Esophagus squamous epithelium (tissue), 5 donors: ENCODE data around the gene CD164. TPM values are rescaled to one million over a fixed set of nuclear protein-coding genes. Genes with fewer than 3 reads are reported as not detected.

ENCODE experiments used
- DNase-seq: peaks from one replicate; lab custom pipeline; 2025; lab: John Stamatoyannopoulos, UW
- H3K27ac ChIP-seq, 4 donors: fragments of 200-600 bp; sonication (generic); one replicate each; pipeline ENCODE4 v1.5.1; 2016 to 2019; ENCODE audit warnings: mild to moderate bottlenecking in 1 of 4
- H3K27me3 ChIP-seq, 4 donors: fragments of 200-600 bp; sonication (generic); 1 replicate in 3 of 4; 2 replicates in 1 of 4; pipeline versions ENCODE4 v1.5.1 to v1.6.0; 2017 to 2021; ENCODE audit warnings: antibody characterized with exemption in 1 of 4
- H3K36me3 ChIP-seq, 3 donors: fragments of 200-600 bp; sonication (generic); one replicate each; pipeline ENCODE4 v1.5.1; 2016 to 2019
- H3K4me1 ChIP-seq, 3 donors: fragments of 200-600 bp; sonication (generic); one replicate each; pipeline ENCODE4 v1.5.1; 2017 to 2019
- H3K4me3 ChIP-seq, 4 donors: fragments of 200-600 bp; sonication (generic); 1 replicate in 3 of 4; 2 replicates in 1 of 4; pipeline ENCODE4 v1.5.1; 2016 to 2019; ENCODE audit warnings: mild to moderate bottlenecking in 2 of 4, moderate library complexity in 1 of 4
- H3K9me3 ChIP-seq, 3 donors: fragments of 200-600 bp; sonication (generic); one replicate each; pipeline ENCODE4 v1.5.1; 2016 to 2019
- POLR2A ChIP-seq, 4 donors: fragments of 450-650 bp; IDR thresholded peaks; one replicate each; pipeline ENCODE4 v1.6.1; 2017; ENCODE audit warnings: antibody characterized with exemption in 4 of 4, mild to moderate bottlenecking in 4 of 4, moderate library complexity in 3 of 4
- WGBS, 2 donors: methylation state at CpG; one replicate each; pipeline ENCODE4 v1.1.5; 2018; 5-methylcytosine and 5-hydroxymethylcytosine counted together
- intact Hi-C: fragments of 100-400 bp; cut with DNase I; formaldehyde crosslinking; loops from one replicate; pipeline ENCODE4 v1.15.0; 2022
- total RNA-seq, 4 donors: library from RNA; depleted of rRNA; stranded (reverse); fragments of >200 nt; gene quantifications; one replicate each; pipeline ENCODE4 v1.1.0, GENCODE V29; 2016
- TF ChIP-seq, protein P1 (sequence below), 6 experiments: fragments of 450-650 bp in 4 of 6; fragments of 200-600 bp in 2 of 6; sonication (generic) in 2 of 6; IDR thresholded peaks; one replicate each; pipeline ENCODE4 v1.5.1; 2016 to 2019; ENCODE audit warnings: antibody characterized with exemption in 6 of 6, mild to moderate bottlenecking in 4 of 6, moderate library complexity in 4 of 6
- donor health status: DM: yes; HTN: yes; CAD: no.

CD164 gene
- total RNA-seq, 4 donors from 2014 or later, result 60.8 to 129 (median 97.1) TPM

DNA sequence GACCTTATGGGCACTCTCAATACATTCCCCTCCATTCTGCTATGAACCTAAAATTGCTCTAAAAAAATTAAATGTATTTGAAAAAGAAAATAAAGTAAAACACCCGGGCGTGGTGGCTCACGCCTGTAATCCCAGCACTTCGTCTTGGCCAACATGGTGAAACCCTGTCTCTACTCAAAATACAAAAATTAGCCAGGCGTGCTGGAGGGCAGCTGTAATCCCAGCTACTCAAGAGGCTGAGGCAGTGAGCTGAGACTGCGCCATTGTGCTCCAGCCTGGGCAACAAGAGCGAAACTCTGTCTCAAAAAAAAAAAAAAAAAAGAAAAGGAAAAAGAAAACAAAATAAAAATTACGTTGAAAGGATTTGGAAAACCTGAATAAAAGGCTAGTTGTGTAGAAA lies 60.5 kb downstream of the CD164 start:
- H3K9me3 ChIP-seq, result no peaks in the 10 kb centered on the region
- no peak overlapping the region for H3K4me3 ChIP-seq
- H3K36me3 ChIP-seq, result no peaks in the 10 kb centered on the region
- peaks cover 0 to 14% (median 9%) of the 10 kb centered on the region in 3 donors for H3K4me1 ChIP-seq
- intact Hi-C loops, result no loop called here
- no peak overlapping the region for H3K27ac ChIP-seq
- TF ChIP-seq POLR2A (IDR thresholded peaks at IDR 0.05), result no peak
- TF ChIP-seq, protein P1, sequence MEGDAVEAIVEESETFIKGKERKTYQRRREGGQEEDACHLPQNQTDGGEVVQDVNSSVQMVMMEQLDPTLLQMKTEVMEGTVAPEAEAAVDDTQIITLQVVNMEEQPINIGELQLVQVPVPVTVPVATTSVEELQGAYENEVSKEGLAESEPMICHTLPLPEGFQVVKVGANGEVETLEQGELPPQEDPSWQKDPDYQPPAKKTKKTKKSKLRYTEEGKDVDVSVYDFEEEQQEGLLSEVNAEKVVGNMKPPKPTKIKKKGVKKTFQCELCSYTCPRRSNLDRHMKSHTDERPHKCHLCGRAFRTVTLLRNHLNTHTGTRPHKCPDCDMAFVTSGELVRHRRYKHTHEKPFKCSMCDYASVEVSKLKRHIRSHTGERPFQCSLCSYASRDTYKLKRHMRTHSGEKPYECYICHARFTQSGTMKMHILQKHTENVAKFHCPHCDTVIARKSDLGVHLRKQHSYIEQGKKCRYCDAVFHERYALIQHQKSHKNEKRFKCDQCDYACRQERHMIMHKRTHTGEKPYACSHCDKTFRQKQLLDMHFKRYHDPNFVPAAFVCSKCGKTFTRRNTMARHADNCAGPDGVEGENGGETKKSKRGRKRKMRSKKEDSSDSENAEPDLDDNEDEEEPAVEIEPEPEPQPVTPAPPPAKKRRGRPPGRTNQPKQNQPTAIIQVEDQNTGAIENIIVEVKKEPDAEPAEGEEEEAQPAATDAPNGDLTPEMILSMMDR (IDR thresholded peaks at IDR 0.05), result no peak
- no peak for DNase-seq
- H3K27me3 ChIP-seq, result no peaks in the 10 kb centered on the region
- 83 to 85% methylated on average over 8 of the region's 8 CpGs for whole genome bisulfite sequencing, 2 donors

DNA sequence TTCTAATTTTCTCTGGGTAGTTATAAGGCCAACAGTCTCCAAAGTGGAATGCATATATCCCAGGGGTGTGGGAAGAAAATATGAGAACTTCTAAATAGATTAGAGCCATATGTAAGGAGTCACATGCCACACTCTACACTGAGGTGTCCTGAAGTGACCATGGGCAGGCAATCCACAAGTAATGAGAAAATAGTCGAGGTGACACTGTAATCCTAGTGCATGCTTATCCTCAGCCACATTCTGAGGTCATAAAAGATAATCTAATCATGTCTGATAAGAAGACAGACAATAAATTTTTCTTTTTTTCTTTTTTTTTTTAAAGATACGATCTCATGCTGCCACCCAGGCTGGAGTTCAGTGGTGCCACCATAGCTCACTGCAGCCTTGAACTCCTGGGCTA lies 62.2 kb downstream of the CD164 start:
- Histone ChIP-seq H3K27ac (no peak overlapping the region), H3K27me3 (no peaks in the 10 kb centered on the region), H3K36me3 (no peaks in the 10 kb centered on the region), H3K4me3 (no peak overlapping the region), H3K9me3 (no peaks in the 10 kb centered on the region), H3K4me1 (peaks cover 0 to 14% (median 9%) of the 10 kb centered on the region in 3 donors)
- intact Hi-C loops, result no loop called here
- TF ChIP-seq, protein P1 (IDR thresholded peaks at IDR 0.05), result no peak
- no peak for TF ChIP-seq POLR2A (IDR thresholded peaks at IDR 0.05)
- WGBS, 2 donors, result 80 to 83% methylated on average over 2 of the region's 2 CpGs
- DNase-seq, result no peak

DNA sequence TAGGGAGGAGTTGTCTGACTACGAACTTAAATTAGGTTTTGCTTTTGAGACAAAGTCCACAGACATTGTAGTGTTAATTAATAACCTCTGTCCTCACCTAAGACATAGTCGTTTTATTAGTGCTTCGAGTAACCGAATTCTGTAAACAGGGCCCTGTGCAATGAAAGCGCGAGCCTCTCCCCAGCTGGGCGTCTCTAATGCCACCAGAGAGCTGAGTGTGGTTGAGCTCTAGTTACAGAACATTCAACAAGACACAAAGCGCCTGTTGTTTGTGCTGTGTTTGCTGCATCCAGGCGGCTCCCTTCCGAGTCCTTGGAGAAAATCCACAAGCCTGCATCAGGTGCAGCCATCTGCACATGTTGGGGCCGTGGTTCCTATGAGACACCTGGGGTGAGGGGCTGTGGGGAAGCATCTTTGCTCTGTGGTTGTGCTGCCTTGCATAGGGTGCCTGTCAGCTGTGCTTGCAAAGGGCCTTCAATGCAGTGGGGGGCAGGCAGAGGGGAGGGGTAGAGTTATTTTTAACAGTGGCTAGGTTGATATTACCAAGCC lies 63.9 kb downstream of the CD164 start:
- no peak for DNase-seq
- no peak overlapping the region for H3K27ac ChIP-seq
- H3K4me3 ChIP-seq, result no peak overlapping the region
- no peak for TF ChIP-seq POLR2A (IDR thresholded peaks at IDR 0.05)
- TF ChIP-seq, protein P1 (IDR thresholded peaks at IDR 0.05), result no peak
- peaks cover 0 to 8% (median 7%) of the 10 kb centered on the region in 3 donors for H3K4me1 ChIP-seq
- WGBS, 2 donors, result 62 to 83% methylated on average over 9 to 11 of the region's 11 CpGs
- no peaks in the 10 kb centered on the region for H3K27me3 ChIP-seq
- no peaks in the 10 kb centered on the region for H3K36me3 ChIP-seq
- no peaks in the 10 kb centered on the region for H3K9me3 ChIP-seq
- intact Hi-C loops, result no loop called here

DNA sequence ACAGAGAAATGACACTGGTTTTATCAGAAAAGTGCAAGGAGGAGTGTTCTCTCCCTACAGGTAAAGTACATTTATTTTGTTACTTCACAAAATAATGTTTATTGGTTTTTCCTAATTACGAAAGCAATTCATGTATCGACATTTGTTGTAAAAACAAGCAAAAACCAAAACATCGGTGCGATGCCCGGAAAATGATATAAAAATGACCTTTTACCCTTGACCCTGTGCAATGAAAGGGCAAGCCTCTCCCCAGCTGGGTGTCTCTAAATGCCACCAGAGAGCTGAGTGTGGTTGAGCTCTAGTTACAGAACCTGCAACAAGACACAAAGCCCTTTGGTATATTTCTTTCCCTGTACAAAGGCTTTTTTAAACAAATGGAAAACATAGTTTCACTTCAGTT lies 65.4 kb downstream of the CD164 start:
- WGBS, 2 donors, result 94 to 96% methylated on average over 5 of the region's 5 CpGs
- intact Hi-C loops, result no loop called here

More for the DNA sequence above, 65.4 kb downstream of the CD164 start:
- Histone ChIP-seq H3K27ac (no peak overlapping the region), H3K36me3 (no peaks in the 10 kb centered on the region), H3K27me3 (no peaks in the 10 kb centered on the region), H3K4me3 (no peak overlapping the region), H3K4me1 (no peaks in the 10 kb centered on the region), H3K9me3 (no peaks in the 10 kb centered on the region)
- TF ChIP-seq, protein P1 (IDR thresholded peaks at IDR 0.05), result no peak
- no peak for TF ChIP-seq POLR2A (IDR thresholded peaks at IDR 0.05)
- DNase-seq, result no peak

Other genes with a start within 250 kb of the CD164 start
- 1 to 10 TPM in 3 of 4 donors, under 1 TPM in 1; 0.35 to 6.1 (median 2.8) TPM for gene PPIL6, start 58.2 kb upstream of the CD164 start, total RNA-seq
- gene SMPD2, start 58.3 kb upstream of the CD164 start, total RNA-seq, result 10 to 100 TPM; 10.6 to 28.1 (median 24.0) TPM
- 10 to 100 TPM; 11.9 to 20.0 (median 12.6) TPM for gene MICAL1, start 73.3 kb upstream of the CD164 start, total RNA-seq
- gene ZBTB24, start 100.8 kb upstream of the CD164 start, total RNA-seq, result 1 to 10 TPM; 3.9 to 8.4 (median 7.0) TPM